NCI-H2196 (cell line): ENCODE results near the gene KSR1.

Experiments
- DNase-seq: peaks from one replicate; lab custom pipeline; 2025; ENCODE audit not compliant: unreplicated experiment; lab: John Stamatoyannopoulos, UW

The KSR1 gene

DNA sequence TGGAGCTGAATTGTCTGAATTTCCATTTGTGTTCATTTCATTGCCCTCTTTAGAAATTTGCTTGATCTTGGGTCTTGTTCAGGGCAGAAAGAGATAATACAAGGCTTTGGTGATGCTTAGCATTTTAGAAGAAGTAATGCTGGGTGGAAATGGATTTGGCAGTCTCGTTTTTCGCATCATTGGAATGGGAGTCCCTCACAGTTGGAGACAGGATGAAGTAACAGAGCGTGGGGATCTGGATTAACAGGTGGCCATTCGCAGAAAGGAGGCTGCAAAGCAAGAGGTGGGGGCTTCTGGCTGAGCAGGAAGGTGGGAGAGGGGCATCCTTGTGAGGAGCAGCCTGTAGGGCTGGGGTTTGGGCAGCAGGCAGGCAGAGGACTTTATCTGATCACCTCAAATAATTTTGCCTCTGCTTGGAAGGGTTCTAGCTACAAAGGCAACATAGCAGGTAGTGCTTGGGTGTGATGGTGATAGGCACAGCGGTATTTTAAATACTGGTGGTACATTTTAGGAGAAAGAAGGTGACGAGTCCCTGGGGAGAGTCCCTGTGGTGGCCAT lies 17.0 kb downstream of the KSR1 start:
- DNase-seq, result no peak

- no peak for DNase-seq
Observed at GRCh38 chr17:27473748-27474609, 17.7 kb downstream of the KSR1 start.

DNA sequence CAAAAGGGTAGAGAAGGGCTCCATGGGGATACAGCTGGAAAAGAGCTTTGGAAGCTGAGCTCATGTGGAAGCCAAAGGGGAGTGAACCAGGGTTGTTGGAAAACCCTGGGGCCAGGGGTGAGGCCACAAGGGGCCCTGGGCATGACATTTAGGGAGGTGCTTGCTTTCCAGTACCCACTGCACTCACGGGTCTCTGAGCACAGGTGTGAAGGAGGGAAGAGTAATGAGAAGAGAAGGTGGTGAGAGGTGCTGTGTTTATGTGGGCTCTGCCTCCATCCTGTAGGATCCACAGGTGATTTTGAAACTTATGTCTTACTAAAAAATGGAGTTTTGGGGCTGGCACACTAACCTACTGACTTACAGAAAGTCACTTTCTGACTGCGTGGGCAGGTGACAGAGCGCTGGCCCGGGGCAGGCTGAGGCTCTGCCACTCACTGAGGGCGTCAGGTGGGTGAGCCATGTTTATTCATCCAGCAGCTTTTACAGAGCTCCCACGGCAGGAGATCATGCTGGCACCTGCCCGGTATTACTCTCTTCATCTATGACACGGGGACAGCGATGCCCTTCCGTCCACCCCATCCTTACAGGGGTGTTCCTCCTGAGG lies 18.9 kb downstream of the KSR1 start:
- no peak for DNase-seq

DNA sequence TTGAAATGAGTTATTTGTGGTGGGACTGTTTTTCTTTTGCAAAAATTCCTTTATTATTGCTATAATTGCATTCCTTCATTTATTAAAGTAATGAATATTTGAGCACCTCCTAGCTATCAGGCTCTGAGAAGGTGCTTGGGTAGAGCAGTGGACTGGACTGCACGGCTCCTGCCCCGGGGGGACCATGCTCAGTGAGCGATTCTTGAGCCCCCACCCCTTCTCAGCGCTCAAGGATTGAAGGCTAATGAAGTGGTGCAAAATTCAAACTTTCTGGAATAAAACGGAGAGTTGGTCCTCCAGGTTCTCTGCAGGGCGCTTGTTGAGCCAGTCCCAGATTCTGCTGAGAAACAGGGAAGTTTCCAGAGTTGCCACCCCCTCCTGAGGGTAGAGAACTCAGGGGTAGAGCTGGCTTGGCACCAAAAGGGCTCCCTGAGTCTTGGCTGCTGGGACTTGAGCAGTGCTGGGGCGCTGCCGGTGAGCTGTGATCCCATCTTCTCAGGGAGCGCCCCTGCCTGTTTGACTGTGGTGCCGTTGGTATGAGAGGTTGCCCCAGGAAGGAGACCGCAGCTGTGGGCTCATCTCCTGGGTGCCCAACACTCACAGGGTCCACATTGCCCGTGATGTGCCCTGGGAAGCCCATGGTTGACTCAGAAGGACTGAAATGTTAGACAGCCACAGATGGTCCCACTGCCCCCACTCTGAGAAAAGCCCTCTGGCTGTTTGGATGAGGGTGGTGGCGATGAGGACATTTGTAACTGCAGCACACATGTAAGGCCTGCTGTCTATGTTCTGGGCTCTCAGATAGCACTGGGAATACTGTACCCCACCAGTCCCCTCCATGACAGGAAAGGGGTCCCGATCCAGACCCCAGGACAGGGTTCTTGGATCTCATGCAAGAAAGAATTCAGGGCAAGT lies 20.0 kb downstream of the KSR1 start:
- no peak for DNase-seq

GRCh38 chr17:27477050-27477888 lies 21.0 kb downstream of the KSR1 start:
- no peak for DNase-seq

- DNase-seq, result no peak
Observed at GRCh38 chr17:27477971-27478684, 21.9 kb downstream of the KSR1 start.

DNA sequence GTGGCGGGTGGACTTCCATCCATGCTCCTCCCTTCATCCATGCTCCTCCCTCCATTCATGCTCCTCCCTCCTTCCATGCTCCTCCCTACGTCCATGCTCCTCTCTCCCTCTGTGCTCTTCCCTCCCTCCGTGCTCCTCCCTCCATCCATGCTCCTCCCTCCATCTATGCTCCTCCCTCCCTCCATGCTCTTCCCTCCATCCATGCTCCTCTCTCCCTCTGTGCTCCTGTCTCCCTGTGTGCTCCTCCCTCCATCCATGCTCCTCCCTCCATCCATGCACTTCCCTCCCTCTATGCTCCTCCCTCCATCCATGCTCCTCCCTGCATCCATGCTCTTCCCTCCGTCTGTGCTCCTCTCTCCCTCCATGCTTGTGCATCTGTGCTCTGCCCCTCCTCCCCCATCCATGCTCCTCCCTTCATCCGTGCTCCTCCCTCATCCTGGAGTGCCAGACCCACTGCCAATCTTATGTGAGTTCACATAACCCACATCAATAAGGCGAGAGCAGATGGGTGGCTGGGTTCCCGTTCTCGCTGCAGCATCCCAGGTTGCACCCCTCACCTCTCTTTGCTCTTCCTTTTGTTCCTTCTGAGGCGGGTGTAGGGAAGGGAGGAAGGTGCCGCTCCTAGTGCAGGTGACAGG lies 22.8 kb downstream of the KSR1 start:
- DNase-seq, result no peak

GRCh38 chr17:27479838-27480237 lies 23.6 kb downstream of the KSR1 start:
- no peak for DNase-seq

- no peak for DNase-seq
Observed at GRCh38 chr17:27480699-27481098, 24.5 kb downstream of the KSR1 start.

- DNase-seq, result no peak
Observed at GRCh38 chr17:27481327-27481726, 25.1 kb downstream of the KSR1 start.

DNA sequence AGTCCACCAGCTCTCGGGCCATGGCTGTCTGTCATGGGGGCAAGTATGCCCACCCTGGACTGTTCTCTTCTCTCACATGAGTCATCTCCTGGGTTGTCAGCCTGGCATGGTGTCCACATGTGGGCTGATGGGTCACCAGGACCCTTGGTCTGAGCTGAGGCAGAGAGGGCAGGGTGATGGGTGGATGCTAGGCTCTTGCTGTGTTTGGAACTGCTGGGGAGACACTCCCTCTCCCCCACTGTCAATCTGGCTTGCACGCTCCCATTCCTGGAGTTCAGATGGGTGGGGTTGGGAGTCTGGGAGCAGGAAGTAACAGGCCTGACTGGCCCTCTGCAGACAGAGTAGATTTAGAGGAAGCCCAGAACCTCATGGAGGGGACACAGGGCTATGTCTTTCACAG lies 28.9 kb downstream of the KSR1 start:
- DNase-seq, result no peak

- no peak for DNase-seq
Observed at GRCh38 chr17:27485716-27486495, 29.7 kb downstream of the KSR1 start.

DNA sequence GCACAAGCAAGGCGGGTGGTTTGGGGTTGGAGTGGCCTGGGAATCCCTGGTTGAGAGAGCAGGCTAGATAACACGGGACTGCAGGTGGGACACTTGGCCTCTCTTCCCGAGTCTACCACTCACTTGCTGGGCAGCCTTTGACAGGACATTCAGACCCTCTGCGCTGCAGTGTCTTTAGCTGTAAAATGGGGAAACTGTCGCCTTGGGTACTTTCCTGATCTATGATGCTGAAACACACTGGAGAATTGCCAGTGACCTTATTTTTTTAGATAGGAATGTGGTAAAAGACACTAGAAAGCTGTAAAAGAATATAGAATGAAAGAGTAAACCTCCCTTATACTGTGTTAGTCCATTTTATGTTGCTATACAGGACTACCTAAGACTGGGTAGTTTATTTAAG lies 30.5 kb downstream of the KSR1 start:
- DNase-seq, result no peak

DNA sequence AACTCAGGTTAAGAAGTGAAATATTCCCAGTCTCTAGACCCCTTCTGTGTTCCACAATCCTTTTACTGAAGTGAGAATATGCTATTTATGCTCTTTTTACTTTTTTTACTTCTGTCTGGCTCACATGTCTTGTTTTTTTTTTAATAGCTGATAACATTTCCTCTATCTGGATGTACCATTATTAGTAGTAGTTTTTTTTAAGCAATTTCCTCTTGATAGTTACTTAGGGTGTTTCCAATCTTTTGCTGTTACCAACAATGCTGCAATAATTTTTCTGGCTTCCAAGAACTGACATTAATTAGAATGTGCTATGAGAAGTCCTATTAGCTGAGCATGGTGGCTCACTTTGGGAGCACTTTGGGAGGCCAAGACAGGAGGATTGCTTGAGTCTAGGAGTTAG lies 32.0 kb downstream of the KSR1 start:
- DNase-seq, result no peak

DNA sequence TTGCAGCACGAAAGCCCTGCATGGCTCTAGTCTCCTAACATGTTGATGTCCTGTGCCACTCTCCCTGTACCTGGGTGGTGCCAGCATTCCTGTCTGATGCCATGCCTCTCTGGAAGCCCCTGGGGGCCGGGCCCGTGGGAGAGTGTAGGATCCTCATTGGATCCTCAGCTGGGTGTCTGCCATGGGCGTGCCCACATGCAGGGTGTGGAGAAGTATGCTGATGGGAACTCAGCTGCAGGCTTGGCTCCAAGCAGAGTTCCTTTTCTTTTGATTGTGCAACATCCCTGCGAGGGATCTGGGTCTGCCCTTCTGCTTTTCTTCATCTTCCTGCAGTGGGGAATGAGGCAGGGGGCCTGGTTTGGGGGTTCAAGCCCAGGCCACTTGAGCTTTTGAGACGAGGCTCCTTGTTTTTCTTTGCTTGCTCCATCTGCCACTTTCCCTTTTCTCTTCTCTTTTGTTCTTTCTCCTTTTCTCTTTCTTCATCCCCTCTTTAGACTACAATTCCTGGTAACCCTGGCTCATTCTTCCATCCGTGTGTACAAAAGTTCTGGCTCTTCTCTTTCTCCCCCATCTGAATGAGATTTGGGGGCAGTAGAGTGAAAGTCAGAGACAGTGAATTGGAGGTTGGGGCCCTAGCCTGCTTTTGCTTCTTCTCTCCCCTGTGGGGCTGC lies 32.9 kb downstream of the KSR1 start:
- DNase-seq, result no peak

GRCh38 chr17:27490391-27490790 lies 34.1 kb downstream of the KSR1 start:
- DNase-seq, result no peak

DNA sequence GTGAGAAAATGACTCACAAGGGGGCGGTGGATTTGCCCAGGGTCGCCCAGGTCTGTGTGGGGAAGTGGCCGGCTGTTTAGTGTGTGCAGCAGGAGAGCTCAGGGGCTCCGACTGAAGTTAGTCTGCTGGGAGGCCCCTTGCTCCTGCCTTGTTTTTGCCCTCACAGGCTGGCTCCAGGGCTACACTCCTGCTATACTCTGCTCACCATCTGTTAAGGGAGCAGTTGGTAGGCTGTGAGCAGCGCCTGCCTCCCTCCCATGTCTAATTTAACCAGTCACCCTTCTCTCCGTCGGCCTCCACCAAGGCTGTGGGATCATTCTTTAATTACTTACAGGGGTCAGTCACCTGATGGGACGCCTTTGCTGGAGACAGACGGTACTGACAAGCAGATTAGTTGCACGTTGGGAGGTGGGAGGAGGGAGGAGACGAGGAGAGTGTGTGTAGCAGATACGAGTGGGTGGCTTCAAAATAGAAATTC lies 35.5 kb downstream of the KSR1 start:
- DNase-seq, result no peak

GRCh38 chr17:27492470-27492869 lies 36.2 kb downstream of the KSR1 start:
- no peak for DNase-seq
